Activated naive CD8-positive, alpha-beta T cell (primary cell): ENCODE measurements around the gene CMPK1.
"Not testable (repeated sequence)": the region's sequence is repeated elsewhere in the genome, so short reads cannot be mapped to it uniquely, and the experiment has no call there.

ENCODE experiments used
- H3K27ac Mint-ChIP-seq: one replicate; pipeline ENCODE4 v1.8.0; 2021; ENCODE audit warnings: mixed read lengths
- H3K27me3 Mint-ChIP-seq: one replicate; pipeline ENCODE4 v1.8.0; 2021; ENCODE audit warnings: mixed read lengths
- H3K36me3 Mint-ChIP-seq: one replicate; pipeline ENCODE4 v1.8.0; 2021; ENCODE audit warnings: mixed read lengths
- H3K4me1 Mint-ChIP-seq: one replicate; pipeline ENCODE4 v1.8.0; 2021; ENCODE audit warnings: low read depth, mixed read lengths
- H3K4me3 Mint-ChIP-seq: one replicate; pipeline ENCODE4 v1.8.0; 2021; ENCODE audit warnings: mild to moderate bottlenecking, mixed read lengths
- H3K9me3 Mint-ChIP-seq: one replicate; pipeline ENCODE4 v1.8.0; 2021; ENCODE audit warnings: low read depth, mixed read lengths

The CMPK1 gene, protein sequence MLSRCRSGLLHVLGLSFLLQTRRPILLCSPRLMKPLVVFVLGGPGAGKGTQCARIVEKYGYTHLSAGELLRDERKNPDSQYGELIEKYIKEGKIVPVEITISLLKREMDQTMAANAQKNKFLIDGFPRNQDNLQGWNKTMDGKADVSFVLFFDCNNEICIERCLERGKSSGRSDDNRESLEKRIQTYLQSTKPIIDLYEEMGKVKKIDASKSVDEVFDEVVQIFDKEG

DNA sequence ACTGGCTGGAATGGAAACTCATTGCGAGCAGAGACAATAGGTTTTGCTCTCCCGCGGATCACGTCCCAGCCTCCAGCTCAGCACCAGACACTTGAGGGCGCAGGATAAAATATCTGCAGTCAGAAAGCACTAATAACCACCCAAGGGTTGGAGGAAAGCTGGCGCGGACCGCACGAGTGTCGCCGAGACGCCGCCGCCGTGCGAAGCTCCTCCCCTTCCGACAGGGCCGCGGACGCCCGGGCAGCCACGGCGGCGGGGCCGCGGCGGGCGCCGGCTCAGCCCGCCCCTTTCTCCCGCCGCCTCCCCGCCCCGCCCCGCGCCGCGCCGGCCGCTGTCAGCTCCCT, at the start of gene CMPK1:
Gene CMPK1, plus strand, starts transcription at position 213 of the 344 bp plus-strand sequence. CDS start 156 bp downstream, outside the sequence.
- Mint-ChIP-seq H3K9me3 (no peaks in the 10 kb centered on the region), H3K27ac (peak within 1 kb of the TSS; percentile 94), H3K4me1 (peaks cover 20% of the 10 kb centered on the region), H3K4me3 (peak within 1 kb of the TSS; percentile 93), H3K36me3 (no peaks in the 10 kb centered on the region), H3K27me3 (no peaks in the 10 kb centered on the region)

DNA sequence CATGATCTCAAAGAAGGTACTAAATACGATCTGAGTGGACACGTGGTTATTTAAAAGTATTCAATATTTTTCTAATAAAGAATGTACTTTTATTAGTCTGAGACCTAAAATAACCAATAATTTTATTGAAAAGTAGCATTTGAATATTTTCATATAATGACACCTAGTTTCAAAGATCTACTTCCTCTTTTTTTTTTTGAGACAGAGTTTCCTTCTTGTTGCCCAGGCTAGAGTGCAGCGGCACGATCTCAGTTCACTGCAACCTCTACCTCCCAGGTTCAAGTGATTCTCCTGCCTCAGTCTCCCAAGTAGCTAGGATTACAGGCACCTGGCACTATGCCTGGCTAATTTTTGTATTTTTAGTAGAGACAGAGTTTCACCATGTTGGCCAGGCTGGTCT, 45.5 kb upstream of the CMPK1 start:
- H3K4me3 Mint-ChIP-seq, H3K27ac Mint-ChIP-seq, H3K36me3 Mint-ChIP-seq, H3K9me3 Mint-ChIP-seq, H3K4me1 Mint-ChIP-seq, H3K27me3 Mint-ChIP-seq: not testable (repeated sequence)

DNA sequence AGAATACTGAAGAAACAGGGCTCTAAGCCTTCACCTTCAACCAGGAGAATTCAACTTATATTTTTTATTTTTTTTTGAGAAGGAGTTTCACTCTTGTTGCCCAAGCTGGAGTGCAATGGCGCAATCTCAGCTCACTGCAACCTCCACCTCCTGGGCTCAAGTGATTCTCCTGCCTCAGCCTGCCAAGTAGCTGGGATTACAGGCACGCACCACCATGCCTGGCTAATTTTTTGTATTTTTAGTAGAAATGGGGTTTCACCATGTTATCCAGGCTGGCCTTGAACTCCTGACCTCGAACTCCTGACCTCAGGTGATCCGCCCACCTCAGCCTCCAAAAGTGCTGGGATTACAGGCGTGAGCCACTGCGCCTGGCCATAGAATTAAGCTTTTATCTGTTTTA, 38.7 kb upstream of the CMPK1 start:
- not testable (repeated sequence) for H3K4me3 Mint-ChIP-seq, H3K4me1 Mint-ChIP-seq, H3K36me3 Mint-ChIP-seq, H3K9me3 Mint-ChIP-seq, H3K27ac Mint-ChIP-seq, H3K27me3 Mint-ChIP-seq

DNA sequence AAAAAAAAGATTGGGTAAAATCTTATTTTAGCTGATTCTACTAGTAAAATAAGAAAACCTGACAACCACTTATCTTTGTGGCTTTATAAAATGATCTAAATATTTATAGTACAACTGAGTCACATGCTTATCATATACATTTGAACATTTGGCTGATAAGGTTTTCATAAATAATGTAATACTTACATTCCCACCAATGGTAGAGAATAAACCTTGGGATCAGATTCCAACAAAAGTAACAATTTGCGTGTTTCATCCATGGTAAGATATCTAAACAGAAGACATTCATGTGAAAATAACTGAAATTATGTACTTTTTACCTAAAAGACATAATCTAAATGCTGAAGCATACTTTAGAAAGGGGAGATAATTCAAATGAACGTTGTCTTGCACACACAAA, 38.0 kb upstream of the CMPK1 start:
- peaks cover 6% of the 10 kb centered on the region for H3K36me3 Mint-ChIP-seq
- no peaks in the 10 kb centered on the region for H3K9me3 Mint-ChIP-seq
- no peaks in the 10 kb centered on the region for H3K4me1 Mint-ChIP-seq
- no peaks in the 10 kb centered on the region for H3K27me3 Mint-ChIP-seq
- H3K4me3 Mint-ChIP-seq = no peak overlapping the region
- no peak overlapping the region for H3K27ac Mint-ChIP-seq

DNA sequence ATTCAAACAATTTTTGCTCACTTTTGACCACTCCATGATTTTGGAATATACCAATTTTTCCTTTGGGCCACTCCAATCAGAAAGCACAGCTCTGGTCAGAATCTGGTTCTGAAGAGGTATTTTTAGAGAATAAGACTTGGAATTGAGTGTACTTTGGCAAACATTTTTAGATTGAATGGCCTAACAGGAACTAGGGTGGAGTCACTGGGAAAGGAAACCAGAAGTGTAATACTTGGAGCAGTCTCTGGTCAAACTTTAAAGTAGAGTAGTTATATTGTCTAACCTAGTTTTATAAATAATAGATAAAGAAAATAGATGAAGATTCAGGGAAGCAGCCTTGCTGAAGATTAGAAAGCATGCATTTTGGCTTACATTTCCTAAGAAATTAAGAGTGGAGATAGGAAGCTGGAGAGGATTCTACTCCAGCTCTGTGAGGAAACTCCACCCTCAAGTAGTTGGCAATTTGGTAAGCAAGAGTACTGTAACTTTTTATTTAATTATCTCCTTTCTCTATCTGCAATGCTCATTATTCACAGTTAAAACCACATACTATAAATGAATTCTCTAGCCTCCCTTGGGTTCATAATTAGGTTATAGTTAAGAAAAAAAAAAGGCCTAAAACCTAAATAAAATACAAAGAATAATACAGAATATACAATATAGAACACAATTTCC, 35.4 kb upstream of the CMPK1 start:
- Mint-ChIP-seq H3K27ac (no peak overlapping the region), H3K9me3 (no peaks in the 10 kb centered on the region), H3K4me3 (no peak overlapping the region), H3K4me1 (no peaks in the 10 kb centered on the region), H3K36me3 (peaks cover 13% of the 10 kb centered on the region), H3K27me3 (no peaks in the 10 kb centered on the region)

DNA sequence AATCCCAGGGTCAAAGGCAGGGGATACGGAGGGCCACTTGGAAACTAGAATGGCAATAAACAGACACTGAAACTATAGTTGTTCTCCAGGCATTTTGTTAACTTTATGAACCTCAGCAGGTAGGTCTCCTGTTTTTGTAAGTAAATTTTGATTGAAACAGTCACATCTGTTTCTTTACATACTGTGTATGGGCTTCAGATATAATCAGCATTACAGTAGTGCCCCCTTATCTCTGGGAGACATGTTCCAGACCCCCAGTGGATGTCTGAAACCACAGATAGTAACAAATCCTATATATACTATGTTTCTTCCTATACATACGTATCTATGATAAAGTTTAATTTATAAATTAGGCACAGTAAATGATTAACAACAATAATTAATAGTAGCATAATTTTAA, 31.1 kb upstream of the CMPK1 start:
- Mint-ChIP-seq H3K36me3 (peaks cover 11% of the 10 kb centered on the region), H3K27me3 (no peaks in the 10 kb centered on the region), H3K9me3 (no peaks in the 10 kb centered on the region)

DNA sequence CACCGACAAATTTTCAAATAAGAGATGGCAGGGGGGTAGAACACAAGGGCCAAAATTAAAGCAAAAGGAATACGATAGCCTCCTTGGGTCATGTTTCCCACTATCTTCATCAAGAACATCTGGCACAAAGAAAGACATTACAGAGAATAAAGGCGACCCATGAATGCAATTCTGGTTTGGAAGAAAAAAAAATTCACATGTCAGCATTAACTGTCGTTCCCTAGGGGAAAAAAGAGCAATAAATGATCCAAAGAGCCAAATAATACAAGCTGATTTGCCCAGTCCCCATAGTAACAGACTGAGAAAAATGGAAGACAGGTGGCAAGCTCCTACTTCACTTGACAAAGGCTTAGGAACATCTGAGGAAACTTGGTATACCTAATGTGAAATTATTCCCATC, 24.2 kb upstream of the CMPK1 start:
- Mint-ChIP-seq H3K4me1 (peaks cover 11% of the 10 kb centered on the region), H3K27ac (no peak overlapping the region), H3K4me3 (no peak overlapping the region), H3K27me3 (no peaks in the 10 kb centered on the region), H3K9me3 (no peaks in the 10 kb centered on the region), H3K36me3 (no peaks in the 10 kb centered on the region)

More for the DNA sequence above, 31.1 kb upstream of the CMPK1 start:
- Mint-ChIP-seq H3K4me3 (no peak overlapping the region), H3K4me1 (no peaks in the 10 kb centered on the region), H3K27ac (no peak overlapping the region)

DNA sequence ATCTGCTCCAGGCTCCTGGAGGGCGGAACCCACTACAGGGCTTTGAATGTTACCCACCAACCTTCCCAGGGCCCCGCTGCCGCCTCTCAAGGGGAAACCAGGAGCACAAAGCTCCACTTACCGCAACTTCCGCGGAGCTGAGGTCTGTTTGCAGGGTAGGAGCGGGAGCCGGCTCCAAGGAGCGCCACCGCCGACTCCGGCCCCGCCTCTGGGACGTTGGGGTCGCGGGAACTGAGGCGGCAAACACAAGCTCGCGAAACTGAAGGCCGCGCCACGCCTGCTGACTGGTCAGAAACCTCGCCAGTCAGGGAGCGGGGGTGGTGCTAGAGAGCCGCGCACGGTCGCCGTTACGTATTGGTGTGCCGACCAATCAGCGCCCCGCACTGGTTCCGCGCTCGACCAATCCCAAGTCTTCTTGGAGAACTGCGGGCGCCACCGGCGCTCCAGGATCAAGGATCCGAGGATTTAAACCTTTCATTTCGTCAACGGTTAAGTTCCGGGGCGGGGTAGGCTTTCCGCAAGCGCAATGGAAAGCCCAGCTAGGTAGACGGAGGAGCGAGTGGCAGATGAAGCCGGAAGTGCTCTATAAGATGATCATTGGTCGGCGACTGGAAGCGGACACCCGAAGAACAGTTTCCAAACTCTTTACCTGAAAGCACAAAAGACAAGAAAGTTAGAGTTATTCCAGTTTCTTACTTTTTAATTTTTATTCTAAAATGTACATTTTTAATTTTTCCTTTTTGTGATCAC, 19.5 kb upstream of the CMPK1 start, which contains the start of gene STIL:
Gene STIL, minus strand, starts transcription at position 233 of the 750 bp plus-strand sequence. CDS start 3,828 bp downstream, outside the sequence.
- H3K36me3 Mint-ChIP-seq = no peaks in the 10 kb centered on the region
- H3K27me3 Mint-ChIP-seq = no peaks in the 10 kb centered on the region
- H3K27ac Mint-ChIP-seq = peak within 1 kb of the TSS; percentile 95
- H3K9me3 Mint-ChIP-seq = no peaks in the 10 kb centered on the region
- peaks cover 11% of the 10 kb centered on the region for H3K4me1 Mint-ChIP-seq
- peak within 1 kb of the TSS; percentile 90 for H3K4me3 Mint-ChIP-seq

DNA sequence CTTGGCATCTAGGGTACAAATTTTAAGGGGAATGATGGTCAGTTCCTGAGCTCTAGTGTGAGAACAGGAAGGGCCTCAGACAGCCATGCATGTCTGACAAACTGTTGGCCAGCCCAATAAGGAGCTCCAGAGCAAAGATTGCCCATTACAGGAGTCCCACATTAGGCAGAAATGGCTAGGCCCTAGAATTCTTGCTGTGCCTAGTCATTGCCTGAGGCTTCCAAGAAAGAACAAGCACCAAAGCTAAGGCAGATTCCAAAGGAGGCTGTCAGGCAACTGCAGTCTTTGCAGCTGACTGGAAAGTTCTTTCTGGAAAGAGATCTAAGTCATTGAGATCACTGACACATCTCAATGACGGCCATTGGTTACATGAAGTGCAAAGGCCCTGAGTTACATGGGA, 15.7 kb upstream of the CMPK1 start:
- Mint-ChIP-seq H3K9me3 (no peaks in the 10 kb centered on the region), H3K4me1 (peaks cover 8% of the 10 kb centered on the region), H3K36me3 (no peaks in the 10 kb centered on the region), H3K27ac (no peak overlapping the region), H3K4me3 (no peak overlapping the region), H3K27me3 (no peaks in the 10 kb centered on the region)

DNA sequence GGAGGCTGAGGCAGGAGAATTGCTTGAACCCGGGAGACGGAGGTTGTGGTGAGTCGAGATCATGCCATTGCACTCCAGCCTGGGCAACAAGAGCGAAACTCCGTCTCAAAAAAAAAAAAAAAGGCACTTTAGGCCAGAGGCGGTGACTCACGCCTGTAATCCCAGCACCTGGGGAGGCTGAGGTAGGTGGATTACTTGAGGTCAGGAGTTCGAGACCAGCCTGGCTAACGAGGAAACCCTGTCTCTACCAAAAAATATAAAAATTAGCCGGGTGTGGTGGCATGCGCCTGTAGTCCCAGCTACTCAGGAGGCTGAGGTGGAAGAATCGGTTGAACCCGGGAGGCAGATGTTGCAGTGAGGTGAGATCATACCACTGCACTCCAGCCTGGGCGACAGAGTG, 13.6 kb upstream of the CMPK1 start:
- H3K27ac Mint-ChIP-seq, H3K27me3 Mint-ChIP-seq, H3K36me3 Mint-ChIP-seq, H3K4me1 Mint-ChIP-seq, H3K4me3 Mint-ChIP-seq, H3K9me3 Mint-ChIP-seq: not testable (repeated sequence)

DNA sequence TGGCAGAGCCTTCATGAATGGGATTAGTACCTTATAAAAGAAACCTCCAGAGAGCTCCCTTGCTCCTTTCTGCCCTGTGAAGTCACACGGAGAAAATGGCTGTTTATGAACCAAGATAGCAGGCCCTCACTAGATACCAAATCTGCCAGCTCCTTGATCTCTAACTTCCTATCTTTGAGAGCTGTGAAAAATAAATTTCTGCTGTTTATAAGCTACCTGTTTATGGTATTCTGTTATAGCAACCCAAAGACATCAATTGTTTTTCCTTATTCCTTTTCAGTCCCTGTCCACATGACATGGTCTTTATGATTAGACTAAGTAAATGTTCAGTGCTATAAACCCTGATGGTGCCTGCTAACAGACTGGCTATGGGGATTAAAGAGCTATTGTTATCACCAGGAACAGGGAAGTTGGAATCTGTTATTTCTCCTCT, 10.0 kb upstream of the CMPK1 start:
- Mint-ChIP-seq H3K27me3 (no peaks in the 10 kb centered on the region), H3K36me3 (no peaks in the 10 kb centered on the region), H3K27ac (no peak overlapping the region), H3K4me1 (no peaks in the 10 kb centered on the region), H3K9me3 (no peaks in the 10 kb centered on the region), H3K4me3 (no peak overlapping the region)

DNA sequence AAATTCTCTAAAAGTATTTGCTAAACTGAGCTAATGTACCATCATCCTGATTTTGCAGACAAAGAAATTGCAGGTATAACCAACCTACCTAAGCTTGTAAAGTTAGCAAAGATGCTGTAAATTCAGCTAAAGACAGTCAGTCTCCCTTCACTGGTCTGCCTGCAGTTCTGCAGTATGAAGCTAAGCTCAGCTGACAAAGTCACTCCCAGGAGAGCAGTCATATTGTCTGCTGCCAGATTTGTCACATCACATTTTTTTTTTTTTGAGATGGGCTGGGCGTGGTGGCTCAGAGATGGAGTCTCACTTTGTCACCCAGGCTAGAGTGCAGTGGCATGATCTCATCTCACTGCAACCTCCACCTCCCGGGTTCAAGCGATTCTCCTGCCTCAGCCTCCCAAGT, 8.9 kb upstream of the CMPK1 start:
- Mint-ChIP-seq H3K27ac (no peak overlapping the region), H3K4me3 (no peak overlapping the region), H3K36me3 (no peaks in the 10 kb centered on the region), H3K27me3 (no peaks in the 10 kb centered on the region), H3K9me3 (no peaks in the 10 kb centered on the region), H3K4me1 (no peaks in the 10 kb centered on the region)

DNA sequence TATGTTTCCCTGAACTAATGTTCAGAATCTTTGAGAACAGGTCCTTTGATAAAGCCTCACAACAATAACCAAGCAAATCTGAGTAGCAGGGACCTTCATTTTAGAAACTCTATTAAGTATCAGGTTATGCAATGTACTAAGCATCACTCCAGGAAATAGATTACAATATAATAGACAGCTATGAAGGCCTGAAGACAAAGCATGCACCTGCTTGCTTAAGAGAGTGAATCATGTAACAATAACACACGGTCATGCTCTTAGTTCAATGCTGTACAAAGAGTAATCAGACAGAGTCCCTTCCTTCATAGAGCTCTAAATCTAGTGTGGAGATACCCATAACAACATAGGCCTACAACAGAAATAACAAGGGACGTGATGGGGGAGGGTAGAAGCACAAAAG, 8.1 kb upstream of the CMPK1 start:
- H3K4me3 Mint-ChIP-seq = no peak overlapping the region

DNA sequence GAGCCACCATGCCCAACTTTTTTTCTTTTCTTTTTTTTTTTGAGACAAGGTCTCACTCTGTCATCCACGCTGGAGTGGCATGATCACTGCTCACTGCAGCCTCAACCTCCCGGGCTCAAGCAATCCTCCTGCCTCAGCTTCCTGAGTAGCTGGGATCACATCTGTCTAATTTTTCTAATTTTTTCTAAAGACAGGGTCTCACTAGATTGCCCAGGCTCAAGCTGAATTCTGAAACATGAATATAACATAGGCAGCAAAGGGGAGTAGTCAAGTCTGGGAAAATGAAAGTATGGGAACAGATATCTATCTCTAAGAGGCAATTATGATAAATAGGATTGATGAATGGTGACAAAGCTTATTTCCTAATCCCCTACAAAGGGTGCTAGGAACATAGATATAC, 7.3 kb upstream of the CMPK1 start:
- Mint-ChIP-seq H3K27ac (no peak overlapping the region), H3K27me3 (no peaks in the 10 kb centered on the region), H3K9me3 (no peaks in the 10 kb centered on the region), H3K4me1 (no peaks in the 10 kb centered on the region), H3K4me3 (no peak overlapping the region), H3K36me3 (no peaks in the 10 kb centered on the region)

More for the DNA sequence above, 8.1 kb upstream of the CMPK1 start:
- Mint-ChIP-seq H3K27ac (no peak overlapping the region), H3K4me1 (no peaks in the 10 kb centered on the region), H3K9me3 (no peaks in the 10 kb centered on the region), H3K27me3 (no peaks in the 10 kb centered on the region), H3K36me3 (no peaks in the 10 kb centered on the region)

DNA sequence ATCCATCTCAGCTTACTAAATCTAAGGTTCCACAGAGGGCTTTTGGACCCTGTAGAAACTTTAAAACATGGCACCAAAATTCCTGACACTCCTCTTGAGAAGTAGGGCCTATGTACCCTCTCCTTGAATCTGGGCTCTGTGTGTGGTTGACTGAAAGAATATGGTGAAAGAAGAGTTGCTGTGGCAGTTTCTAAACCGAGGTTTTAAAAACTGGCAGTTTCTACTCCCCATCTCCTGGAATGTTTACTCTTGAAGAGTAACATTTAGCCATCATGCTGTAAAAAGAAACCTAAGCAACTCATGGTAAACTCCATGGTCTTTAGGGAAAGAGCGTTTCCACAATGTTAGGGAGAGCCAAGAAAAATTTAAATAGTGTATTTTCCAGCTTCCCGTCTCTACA, 4.6 kb upstream of the CMPK1 start:
- no peaks in the 10 kb centered on the region for H3K36me3 Mint-ChIP-seq
- H3K27ac Mint-ChIP-seq = no peak overlapping the region
- H3K27me3 Mint-ChIP-seq = no peaks in the 10 kb centered on the region
- H3K9me3 Mint-ChIP-seq = no peaks in the 10 kb centered on the region
- no peak overlapping the region for H3K4me3 Mint-ChIP-seq
- peaks cover 3% of the 10 kb centered on the region for H3K4me1 Mint-ChIP-seq
